IMR-90 (cell line): ENCODE measurements around the gene SUSD1. TPM values are rescaled to one million over a fixed set of nuclear protein-coding genes. Genes with fewer than 3 reads are reported as not detected.

ENCODE experiments used
- ATAC-seq: fragments of 200-7000 bp; cut with Tn5 transposase; 2 replicates; pipeline ENCODE4 v1.9.1; 2020; ENCODE audit warnings: low read depth, mild to moderate bottlenecking, moderate library complexity
- BruUV-seq: library from RNA; stranded (reverse); fragments of 400-500 nt; replicated peaks from 2 replicates; lab custom pipeline; 2021; lab: Mats Ljungman, UMichigan
- CTCF ChIA-PET: fragments of 300-600 bp; formaldehyde crosslinking; extraction: SDS; loops from one replicate; lab custom pipeline; 2021; ENCODE audit warnings: antibody characterized with exemption; lab: Yijun Ruan, JAX
- POLR2A ChIA-PET: fragments of 300-600 bp; sonication (Branson Sonifier 250); formaldehyde crosslinking; loops from one replicate; lab custom pipeline; 2022; ENCODE audit warnings: antibody characterized with exemption; ENCODE audit not compliant: unreplicated experiment; lab: Charles Lee
- DNase-seq: peaks from one replicate; pipeline ENCODE4 v3.0.0; 2013
- H2AFZ ChIP-seq: replicated peaks from 2 replicates; pipeline ENCODE3; 2013; ENCODE audit warnings: low read length, mild to moderate bottlenecking; ENCODE audit not compliant: poor library complexity
- H2AK5ac ChIP-seq: 2 replicates; pipeline ENCODE4 v1.6.1; 2013; ENCODE audit warnings: low read depth, low read length, inconsistent platforms
- H2AK9ac ChIP-seq: replicated peaks from 2 replicates; pipeline ENCODE3; 2013; ENCODE audit warnings: mild to moderate bottlenecking, low read depth, low read length, moderate library complexity; ENCODE audit not compliant: poor library complexity
- H2BK120ac ChIP-seq: 2 replicates; pipeline ENCODE4 v1.6.1; 2013; ENCODE audit warnings: low read depth, low read length, inconsistent platforms
- H2BK15ac ChIP-seq: 3 replicates; pipeline ENCODE4 v1.6.1; 2013; ENCODE audit warnings: low read depth, low read length, inconsistent platforms
- H2BK20ac ChIP-seq: 2 replicates; pipeline ENCODE4 v1.6.1; 2013; ENCODE audit warnings: low read depth, mild to moderate bottlenecking, inconsistent platforms, low read length, moderate library complexity
- H2BK5ac ChIP-seq: 2 replicates; pipeline ENCODE4 v1.6.1; 2013; ENCODE audit warnings: mild to moderate bottlenecking, low read depth, low read length, inconsistent platforms; ENCODE audit not compliant: poor library complexity, severe bottlenecking
- H3K14ac ChIP-seq: replicated peaks from 2 replicates; pipeline ENCODE4 v1.6.1; 2013; ENCODE audit warnings: low read depth, low read length, inconsistent platforms
- H3K18ac ChIP-seq: 2 replicates; pipeline ENCODE4 v1.6.1; 2013; ENCODE audit warnings: low read depth, low read length, control low read depth
- H3K23ac ChIP-seq: 2 replicates; pipeline ENCODE4 v1.6.1; 2013; ENCODE audit warnings: low read depth, low read length, inconsistent platforms
- H3K27ac ChIP-seq: 2 replicates; pipeline ENCODE4 v1.5.1; 2013; ENCODE audit warnings: mild to moderate bottlenecking, control low read depth, low read length; ENCODE audit not compliant: insufficient read depth
- H3K27me3 ChIP-seq: 2 replicates; pipeline ENCODE4 v1.6.1; 2013; ENCODE audit warnings: low read length; ENCODE audit not compliant: control insufficient read depth, insufficient read depth
- H3K36me3 ChIP-seq: 2 replicates; pipeline ENCODE4 v1.6.1; 2013; ENCODE audit warnings: low read length, mixed read lengths; ENCODE audit not compliant: control insufficient read depth, insufficient read depth
- H3K4ac ChIP-seq: 2 replicates; pipeline ENCODE4 v1.6.1; 2013; ENCODE audit warnings: low read depth, low read length, inconsistent platforms
- H3K4me1 ChIP-seq: 2 replicates; pipeline ENCODE4 v1.6.1; 2013; ENCODE audit warnings: low read length, mixed read lengths; ENCODE audit not compliant: control insufficient read depth, insufficient read depth
- H3K4me2 ChIP-seq: 2 replicates; pipeline ENCODE4 v1.6.1; 2013; ENCODE audit warnings: low read depth, mild to moderate bottlenecking, control low read depth, low read length, moderate library complexity
- H3K4me3 ChIP-seq: 2 replicates; pipeline ENCODE4 v1.5.1; 2013; ENCODE audit warnings: low read depth, mild to moderate bottlenecking, control low read depth, low read length, moderate library complexity; ENCODE audit not compliant: insufficient read depth
- H3K56ac ChIP-seq: 2 replicates; pipeline ENCODE4 v1.6.1; 2013; ENCODE audit warnings: low read length, inconsistent platforms; ENCODE audit not compliant: insufficient read depth; ENCODE audit errors: extremely low read depth
- H3K79me1 ChIP-seq, 2 experiments: 2 replicates each; pipeline ENCODE4 v1.6.1; 2013; ENCODE audit warnings: low read length in 2 of 2, inconsistent platforms in 1 of 2, low read depth in 1 of 2
- H3K9ac ChIP-seq: 2 replicates; pipeline ENCODE4 v1.6.1; 2013; ENCODE audit warnings: low read depth, low read length, control low read depth
- H3K9me1 ChIP-seq: 2 replicates; pipeline ENCODE4 v1.6.1; 2013; ENCODE audit warnings: low read length, inconsistent platforms; ENCODE audit not compliant: insufficient read depth
- H3K9me3 ChIP-seq: 2 replicates; pipeline ENCODE4 v1.6.1; 2013; ENCODE audit warnings: low read length; ENCODE audit not compliant: control insufficient read depth, insufficient read depth
- H4K20me1 ChIP-seq: 2 replicates; pipeline ENCODE4 v1.6.1; 2013; ENCODE audit warnings: low read length, inconsistent platforms; ENCODE audit not compliant: insufficient read depth
- H4K5ac ChIP-seq: 2 replicates; pipeline ENCODE4 v1.6.1; 2013; ENCODE audit warnings: mild to moderate bottlenecking, low read depth, low read length, control low read depth
- H4K8ac ChIP-seq, 2 experiments: 2 replicates each; pipeline ENCODE4 v1.6.1; 2013; ENCODE audit warnings: low read depth in 2 of 2, low read length in 2 of 2, control low read depth in 1 of 2, inconsistent platforms in 1 of 2
- H4K91ac ChIP-seq: 2 replicates; pipeline ENCODE4 v1.6.1; 2013; ENCODE audit warnings: low read depth, low read length, inconsistent platforms; ENCODE audit not compliant: insufficient read depth
- BHLHE40 ChIP-seq: fragments of 150-350 bp; IDR thresholded peaks from 2 replicates; pipeline ENCODE4 v1.6.1; 2016; ENCODE audit warnings: mild to moderate bottlenecking, low read depth, low read length
- CEBPB ChIP-seq: IDR thresholded peaks from 2 replicates; pipeline ENCODE4 v1.6.1; 2012; ENCODE audit warnings: low read depth, low read length, improper control_type of control experiment
- CHD1 ChIP-seq: IDR thresholded peaks from 2 replicates; pipeline ENCODE4 v1.6.1; 2012; ENCODE audit warnings: low read depth, low read length, improper control_type of control experiment
- CTCF ChIP-seq: conservative IDR thresholded peaks from 2 replicates; pipeline ENCODE4 v1.5.1; 2012; ENCODE audit warnings: mild to moderate bottlenecking, low read depth, low read length, improper control_type of control experiment
- ELK1 ChIP-seq: fragments of 150-350 bp; IDR thresholded peaks from 2 replicates; pipeline ENCODE4 v1.6.1; 2016; ENCODE audit warnings: low read depth, mild to moderate bottlenecking, low read length, moderate library complexity, borderline replicate concordance
- MAFK ChIP-seq: IDR thresholded peaks from 2 replicates; pipeline ENCODE4 v1.6.1; 2012; ENCODE audit warnings: low read depth, low read length, improper control_type of control experiment
- MXI1 ChIP-seq: IDR thresholded peaks from 2 replicates; pipeline ENCODE4 v1.6.1; 2012; ENCODE audit warnings: low read depth, mild to moderate bottlenecking, low read length, moderate library complexity, borderline replicate concordance
- NFE2L2 ChIP-seq: fragments of 150-350 bp; IDR thresholded peaks from 2 replicates; pipeline ENCODE4 v1.6.1; 2016; ENCODE audit warnings: low read depth, mild to moderate bottlenecking, low read length
- RAD21 ChIP-seq: IDR thresholded peaks from 2 replicates; pipeline ENCODE4 v1.6.1; 2012; ENCODE audit warnings: low read length, improper control_type of control experiment
- RCOR1 ChIP-seq: IDR thresholded peaks from 2 replicates; pipeline ENCODE4 v1.6.1; 2012; ENCODE audit warnings: mild to moderate bottlenecking, low read length, improper control_type of control experiment; ENCODE audit not compliant: insufficient replicate concordance
- RFX5 ChIP-seq: IDR thresholded peaks from 2 replicates; pipeline ENCODE4 v1.8.0; 2012; ENCODE audit warnings: low read depth, mild to moderate bottlenecking, low read length, moderate library complexity
- USF2 ChIP-seq: fragments of 150-350 bp; IDR thresholded peaks from 2 replicates; pipeline ENCODE4 v1.6.1; 2017; ENCODE audit warnings: mild to moderate bottlenecking, antibody characterized with exemption, low read length, low read depth
- WGBS, 2 experiments: methylation state at CpG; one replicate each; pipeline versions ENCODE4 v1.1.5 to v1.1.7; 2013; ENCODE audit warnings: missing lambda C conversion rate in 2 of 2; ENCODE audit not compliant: insufficient read length in 1 of 2; ENCODE audit errors: extremely low coverage in 2 of 2; 5-methylcytosine and 5-hydroxymethylcytosine counted together
- dilution Hi-C: fragments of 300-500 bp; cut with HindIII; formaldehyde crosslinking; loops from one replicate; pipeline ENCODE4 v1.14.3; 2018; ENCODE audit warnings: low sequenced_read_pairs; ENCODE audit not compliant: unreplicated experiment
- in situ Hi-C: fragments of 300-500 bp; cut with MboI; formaldehyde crosslinking; loops from 3 replicates; pipeline ENCODE4 v1.14.3; 2019; ENCODE audit warnings: low sequenced_read_pairs, inconsistent platforms, mixed read lengths
- intact Hi-C: fragments of 100-400 bp; cut with micrococcal nuclease; formaldehyde crosslinking; loops from 2 replicates; pipeline ENCODE4 v1.10.0; 2022
- polyA plus RNA-seq, 3 experiments: library from polyadenylated mRNA; depleted of rRNA; stranded (reverse); fragments of >200 nt; gene quantifications; 2 replicates each; pipeline ENCODE4 v1.2.3, GENCODE V29; 2012; ENCODE audit warnings: low replicate concordance in 1 of 3
- total RNA-seq: library from RNA; depleted of rRNA; stranded (reverse); fragments of >200 nt; gene quantifications from 2 replicates; pipeline ENCODE4 v1.2.3, GENCODE V29; 2012

Gene SUSD1
- total and polyA plus RNA-seq, 2 of the 4 experiments (the other 2 are of a cell fraction): 4.0 to 4.7 TPM

- Histone ChIP-seq H3K4me1 (peaks cover 32% of the 10 kb centered on the region), H3K36me3 (no peaks in the 10 kb centered on the region), H3K18ac (peak overlapping the region; percentile 93; the same call in 1 of the 2 replicates), H3K4me2 (no peak overlapping the region), H2AFZ (no peak overlapping the region), H3K27me3 (no peaks in the 10 kb centered on the region), H3K27ac (no peak overlapping the region), H2BK5ac (peak overlapping the region; percentile 100), H4K91ac (peak overlapping the region; percentile 92), H3K79me1 (peaks cover 6 to 20% of the 10 kb centered on the region in 2 experiments; a peak in 2 of 4 replicates), H2AK9ac (no peak overlapping the region), H3K23ac (no peak overlapping the region), H4K20me1 (no peaks in the 10 kb centered on the region), H2BK20ac (peak overlapping the region; percentile 91; the same call in 1 of the 2 replicates), H3K4me3 (no peak overlapping the region), H2BK15ac (peak overlapping the region; percentile 99), H3K4ac (peak overlapping the region; percentile 89; the same call in 1 of the 2 replicates), H3K9me3 (peaks cover 3% of the 10 kb centered on the region; the same call in 1 of the 2 replicates), H2BK120ac (peak overlapping the region; percentile 92), H3K56ac (no peak overlapping the region; the same call in 1 of the 2 replicates), H3K14ac (peak overlapping the region; percentile 58; the same call in 1 of the 2 replicates), H4K8ac (peak overlapping the region; percentile 68 to 83), H3K9ac (no peak overlapping the region), H3K9me1 (peaks cover 30% of the 10 kb centered on the region), H4K5ac (peak overlapping the region; percentile 93; the same call in 1 of the 2 replicates), H2AK5ac (peak overlapping the region; percentile 57)
- intact Hi-C loops (no loop called here), in situ Hi-C loops (no loop called here), dilution Hi-C loops (no loop called here)
- DNase-seq: no peak
- no CpG with 5 or more reads among the region's 4 CpGs for WGBS, 2 experiments
- ATAC-seq: no peak
- ChIA-PET CTCF (no interaction called here), POLR2A (interaction anchor here (0.6 kb wide), 1 partner anchor 54 kb away, joined by 5 read pairs; no protein-coding TSS in a partner anchor)
- TF ChIP-seq MXI1: no peak
- TF ChIP-seq ELK1: no peak
- TF ChIP-seq RFX5: no peak
- no peak for TF ChIP-seq RCOR1
- TF ChIP-seq USF2: no peak
- TF ChIP-seq CTCF: no peak
- no peak for TF ChIP-seq BHLHE40
- no peak for TF ChIP-seq NFE2L2
- no peak for TF ChIP-seq MAFK
- no peak for TF ChIP-seq CHD1
- TF ChIP-seq RAD21: no peak
- TF ChIP-seq CEBPB: no peak
- no TSS peak for BruUV-seq
Measured at GRCh38 chr9:112063586-112063985, 111.5 kb downstream of the SUSD1 start.
